Liver (tissue), 9 donors: ENCODE measurements around the gene ATP2A1. TPM values are rescaled to one million over a fixed set of nuclear protein-coding genes. Genes with fewer than 3 reads are reported as not detected.

Experiments
- DNase-seq: peaks from one replicate; pipeline ENCODE4 v3.0.0-alpha.2; 2017; ENCODE audit warnings: low spot score
- H3K27ac ChIP-seq, 2 donors: one replicate each; pipeline ENCODE4 v1.7.0; 2013; ENCODE audit warnings: inconsistent platforms in 2 of 2, low read length in 2 of 2, control low read depth in 1 of 2, low read depth in 1 of 2, mild to moderate bottlenecking in 1 of 2
- H3K27me3 ChIP-seq, 4 donors: one replicate each; pipeline versions ENCODE4 v1.6.1 to v1.7.0; 2013; ENCODE audit warnings: low read length in 3 of 4, inconsistent platforms in 1 of 4, mild to moderate bottlenecking in 1 of 4, moderate library complexity in 1 of 4; ENCODE audit not compliant: control insufficient read depth in 4 of 4, insufficient read depth in 4 of 4
- H3K36me3 ChIP-seq, 4 donors: one replicate each; pipeline versions ENCODE4 v1.6.1 to v1.7.0; 2013; ENCODE audit warnings: low read length in 3 of 4, mild to moderate bottlenecking in 3 of 4, low read depth in 1 of 4, moderate library complexity in 1 of 4; ENCODE audit not compliant: control insufficient read depth in 4 of 4, insufficient read depth in 3 of 4
- H3K4me1 ChIP-seq, 4 donors: one replicate each; pipeline versions ENCODE4 v1.6.1 to v1.7.0; 2013; ENCODE audit warnings: low read length in 3 of 4, mild to moderate bottlenecking in 3 of 4, moderate library complexity in 1 of 4; ENCODE audit not compliant: control insufficient read depth in 4 of 4, insufficient read depth in 4 of 4
- H3K4me3 ChIP-seq, 3 donors: one replicate each; pipeline versions ENCODE4 v1.6.1 to v1.7.0; 2013; ENCODE audit warnings: low read length in 3 of 3, control low read depth in 1 of 3, low read depth in 1 of 3, mild to moderate bottlenecking in 1 of 3
- H3K9ac ChIP-seq, 2 donors: one replicate each; pipeline ENCODE4 v1.7.0; 2013; ENCODE audit warnings: low read length in 2 of 2, mild to moderate bottlenecking in 2 of 2, moderate library complexity in 2 of 2, control low read depth in 1 of 2, low read depth in 1 of 2
- H3K9me3 ChIP-seq, 4 donors: one replicate each; pipeline versions ENCODE4 v1.6.1 to v1.7.0; 2013; ENCODE audit warnings: low read length in 3 of 4; ENCODE audit not compliant: control insufficient read depth in 4 of 4
- ATF3 ChIP-seq: IDR thresholded peaks from 2 replicates; pipeline ENCODE4 v1.6.1; 2016; ENCODE audit warnings: antibody characterized with exemption
- EGR1 ChIP-seq, 2 donors: IDR thresholded peaks; 2 replicates each; pipeline ENCODE4 v1.6.1; 2016 to 2018; ENCODE audit warnings: antibody characterized with exemption in 2 of 2, low read depth in 2 of 2
- FOXA1 ChIP-seq: IDR thresholded peaks from 2 replicates; pipeline ENCODE4 v1.6.1; 2016; ENCODE audit warnings: antibody characterized with exemption
- FOXA2 ChIP-seq: IDR thresholded peaks from 2 replicates; pipeline ENCODE4 v1.6.1; 2016; ENCODE audit warnings: antibody characterized with exemption
- GABPA ChIP-seq, 2 donors: IDR thresholded peaks in 1 of 2; conservative IDR thresholded peaks in 1 of 2; 2 replicates each; pipeline ENCODE4 v1.6.1; 2016; ENCODE audit warnings: antibody characterized with exemption in 2 of 2, mild to moderate bottlenecking in 1 of 2, moderate library complexity in 1 of 2
- HNF4A ChIP-seq, 2 donors: conservative IDR thresholded peaks; 2 replicates each; pipeline ENCODE4 v1.6.1; 2016; ENCODE audit warnings: antibody characterized with exemption in 2 of 2, mild to moderate bottlenecking in 2 of 2
- HNF4G ChIP-seq: IDR thresholded peaks from 2 replicates; pipeline ENCODE4 v1.6.1; 2016; ENCODE audit warnings: antibody characterized with exemption
- JUND ChIP-seq, 2 donors: IDR thresholded peaks; 2 replicates each; pipeline ENCODE4 v1.6.1; 2016; ENCODE audit warnings: antibody characterized with exemption in 2 of 2
- MAX ChIP-seq: IDR thresholded peaks from 2 replicates; pipeline ENCODE4 v1.6.1; 2016; ENCODE audit warnings: antibody characterized with exemption
- NR2F2 ChIP-seq: IDR thresholded peaks from 2 replicates; pipeline ENCODE4 v1.6.1; 2016; ENCODE audit warnings: antibody characterized with exemption
- RAD21 ChIP-seq, 2 donors: IDR thresholded peaks; 2 replicates each; pipeline ENCODE4 v1.6.1; 2016; ENCODE audit warnings: antibody characterized with exemption in 2 of 2, mild to moderate bottlenecking in 2 of 2
- RXRA ChIP-seq, 2 donors: IDR thresholded peaks; 2 replicates each; pipeline ENCODE4 v1.6.1; 2017 to 2018; ENCODE audit warnings: antibody characterized with exemption in 2 of 2, mild to moderate bottlenecking in 1 of 2
- SP1 ChIP-seq: IDR thresholded peaks from 2 replicates; pipeline ENCODE4 v1.6.1; 2018; ENCODE audit warnings: antibody characterized with exemption, mild to moderate bottlenecking
- TAF1 ChIP-seq: conservative IDR thresholded peaks from 2 replicates; pipeline ENCODE4 v1.6.1; 2016; ENCODE audit warnings: antibody characterized with exemption, mild to moderate bottlenecking
- YY1 ChIP-seq: IDR thresholded peaks from 2 replicates; pipeline ENCODE4 v1.6.1; 2016; ENCODE audit warnings: antibody characterized with exemption, mild to moderate bottlenecking
- WGBS: extraction: QIAGEN DNeasy Blood & Tissue Kit; methylation state at CpG from one replicate; pipeline ENCODE4 v1.1.7; 2013; 5-methylcytosine and 5-hydroxymethylcytosine counted together
- polyA plus RNA-seq, 2 donors: library from polyadenylated mRNA; stranded (reverse) in 1 of 2; unstranded in 1 of 2; fragments of 200-250 nt in 1 of 2; fragments of >200 nt in 1 of 2; fragmentation: Nextera tagmentation in 1 of 2; extraction: Ambion mirVana in 1 of 2; gene quantifications; one replicate each; pipeline versions ENCODE4 v1.2.1 to v1.2.3, GENCODE V29; 2013 to 2015
- total RNA-seq, 2 donors: library from RNA; depleted of rRNA; stranded (reverse); fragments of >200 nt; gene quantifications; one replicate each; pipeline ENCODE4 v1.2.3, GENCODE V29; 2014
- TF ChIP-seq, protein P1 (sequence below): IDR thresholded peaks from 2 replicates; pipeline ENCODE4 v1.6.1; 2016; ENCODE audit warnings: antibody characterized with exemption, mild to moderate bottlenecking
- TF ChIP-seq, protein P2 (sequence below): fragments of 150-350 bp; IDR thresholded peaks from 2 replicates; pipeline ENCODE4 v1.5.1; 2017; ENCODE audit warnings: improper control_type of control experiment, low read depth, low read length; ENCODE audit not compliant: missing input control
- TF ChIP-seq, protein P3 (sequence below): IDR thresholded peaks from 2 replicates; pipeline ENCODE4 v1.6.1; 2016; ENCODE audit warnings: antibody characterized with exemption
- donor health status: healthy.
- donor health status: healthy.
- donor health status: healthy.
- donor health status: healthy.
- donor health status: healthy.

The ATP2A1 gene
- total and polyA plus RNA-seq, 4 donors, result 0.07 to 0.23 (median 0.13) TPM

GRCh38 chr16:28904363-28904762 lies 26.1 kb downstream of the ATP2A1 start:
- no peak for DNase-seq
- 95% methylated on average over 14 of the region's 14 CpGs for WGBS
- Histone ChIP-seq H3K36me3 (peaks cover 0 to 16% (median 9%) of the 10 kb centered on the region in 4 donors), H3K9me3 (no peaks in the 10 kb centered on the region), H3K4me3 (no peak overlapping the region), H3K27me3 (no peaks in the 10 kb centered on the region), H3K4me1 (no peaks in the 10 kb centered on the region), H3K9ac (no peak overlapping the region), H3K27ac (no peak overlapping the region)
- TF ChIP-seq TAF1 (no peak), YY1 (no peak), MAX (no peak), HNF4G (no peak), RXRA (IDR thresholded peaks at IDR 0.05) (no peak), FOXA2 (no peak), GABPA (IDR thresholded peaks at IDR 0.05 in 1 of 2, conservative IDR thresholded peaks at IDR 0.05 in 1 of 2) (no peak), NR2F2 (no peak), HNF4A (conservative IDR thresholded peaks at IDR 0.05) (no peak), FOXA1 (no peak), SP1 (no peak), RAD21 (IDR thresholded peaks at IDR 0.05) (no peak), EGR1 (IDR thresholded peaks at IDR 0.05; ENCODE audit: low read depth in 2 of 2) (no peak), JUND (IDR thresholded peaks at IDR 0.05) (no peak), ATF3 (no peak)
- TF ChIP-seq, protein P1, sequence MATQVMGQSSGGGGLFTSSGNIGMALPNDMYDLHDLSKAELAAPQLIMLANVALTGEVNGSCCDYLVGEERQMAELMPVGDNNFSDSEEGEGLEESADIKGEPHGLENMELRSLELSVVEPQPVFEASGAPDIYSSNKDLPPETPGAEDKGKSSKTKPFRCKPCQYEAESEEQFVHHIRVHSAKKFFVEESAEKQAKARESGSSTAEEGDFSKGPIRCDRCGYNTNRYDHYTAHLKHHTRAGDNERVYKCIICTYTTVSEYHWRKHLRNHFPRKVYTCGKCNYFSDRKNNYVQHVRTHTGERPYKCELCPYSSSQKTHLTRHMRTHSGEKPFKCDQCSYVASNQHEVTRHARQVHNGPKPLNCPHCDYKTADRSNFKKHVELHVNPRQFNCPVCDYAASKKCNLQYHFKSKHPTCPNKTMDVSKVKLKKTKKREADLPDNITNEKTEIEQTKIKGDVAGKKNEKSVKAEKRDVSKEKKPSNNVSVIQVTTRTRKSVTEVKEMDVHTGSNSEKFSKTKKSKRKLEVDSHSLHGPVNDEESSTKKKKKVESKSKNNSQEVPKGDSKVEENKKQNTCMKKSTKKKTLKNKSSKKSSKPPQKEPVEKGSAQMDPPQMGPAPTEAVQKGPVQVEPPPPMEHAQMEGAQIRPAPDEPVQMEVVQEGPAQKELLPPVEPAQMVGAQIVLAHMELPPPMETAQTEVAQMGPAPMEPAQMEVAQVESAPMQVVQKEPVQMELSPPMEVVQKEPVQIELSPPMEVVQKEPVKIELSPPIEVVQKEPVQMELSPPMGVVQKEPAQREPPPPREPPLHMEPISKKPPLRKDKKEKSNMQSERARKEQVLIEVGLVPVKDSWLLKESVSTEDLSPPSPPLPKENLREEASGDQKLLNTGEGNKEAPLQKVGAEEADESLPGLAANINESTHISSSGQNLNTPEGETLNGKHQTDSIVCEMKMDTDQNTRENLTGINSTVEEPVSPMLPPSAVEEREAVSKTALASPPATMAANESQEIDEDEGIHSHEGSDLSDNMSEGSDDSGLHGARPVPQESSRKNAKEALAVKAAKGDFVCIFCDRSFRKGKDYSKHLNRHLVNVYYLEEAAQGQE, result no peak
- TF ChIP-seq, protein P2, sequence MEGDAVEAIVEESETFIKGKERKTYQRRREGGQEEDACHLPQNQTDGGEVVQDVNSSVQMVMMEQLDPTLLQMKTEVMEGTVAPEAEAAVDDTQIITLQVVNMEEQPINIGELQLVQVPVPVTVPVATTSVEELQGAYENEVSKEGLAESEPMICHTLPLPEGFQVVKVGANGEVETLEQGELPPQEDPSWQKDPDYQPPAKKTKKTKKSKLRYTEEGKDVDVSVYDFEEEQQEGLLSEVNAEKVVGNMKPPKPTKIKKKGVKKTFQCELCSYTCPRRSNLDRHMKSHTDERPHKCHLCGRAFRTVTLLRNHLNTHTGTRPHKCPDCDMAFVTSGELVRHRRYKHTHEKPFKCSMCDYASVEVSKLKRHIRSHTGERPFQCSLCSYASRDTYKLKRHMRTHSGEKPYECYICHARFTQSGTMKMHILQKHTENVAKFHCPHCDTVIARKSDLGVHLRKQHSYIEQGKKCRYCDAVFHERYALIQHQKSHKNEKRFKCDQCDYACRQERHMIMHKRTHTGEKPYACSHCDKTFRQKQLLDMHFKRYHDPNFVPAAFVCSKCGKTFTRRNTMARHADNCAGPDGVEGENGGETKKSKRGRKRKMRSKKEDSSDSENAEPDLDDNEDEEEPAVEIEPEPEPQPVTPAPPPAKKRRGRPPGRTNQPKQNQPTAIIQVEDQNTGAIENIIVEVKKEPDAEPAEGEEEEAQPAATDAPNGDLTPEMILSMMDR, result no peak
- TF ChIP-seq, protein P3, sequence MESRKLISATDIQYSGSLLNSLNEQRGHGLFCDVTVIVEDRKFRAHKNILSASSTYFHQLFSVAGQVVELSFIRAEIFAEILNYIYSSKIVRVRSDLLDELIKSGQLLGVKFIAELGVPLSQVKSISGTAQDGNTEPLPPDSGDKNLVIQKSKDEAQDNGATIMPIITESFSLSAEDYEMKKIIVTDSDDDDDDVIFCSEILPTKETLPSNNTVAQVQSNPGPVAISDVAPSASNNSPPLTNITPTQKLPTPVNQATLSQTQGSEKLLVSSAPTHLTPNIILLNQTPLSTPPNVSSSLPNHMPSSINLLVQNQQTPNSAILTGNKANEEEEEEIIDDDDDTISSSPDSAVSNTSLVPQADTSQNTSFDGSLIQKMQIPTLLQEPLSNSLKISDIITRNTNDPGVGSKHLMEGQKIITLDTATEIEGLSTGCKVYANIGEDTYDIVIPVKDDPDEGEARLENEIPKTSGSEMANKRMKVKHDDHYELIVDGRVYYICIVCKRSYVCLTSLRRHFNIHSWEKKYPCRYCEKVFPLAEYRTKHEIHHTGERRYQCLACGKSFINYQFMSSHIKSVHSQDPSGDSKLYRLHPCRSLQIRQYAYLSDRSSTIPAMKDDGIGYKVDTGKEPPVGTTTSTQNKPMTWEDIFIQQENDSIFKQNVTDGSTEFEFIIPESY, result no peak
